Measurements from ENCODE around the gene KRTAP10-2.

DNA sequence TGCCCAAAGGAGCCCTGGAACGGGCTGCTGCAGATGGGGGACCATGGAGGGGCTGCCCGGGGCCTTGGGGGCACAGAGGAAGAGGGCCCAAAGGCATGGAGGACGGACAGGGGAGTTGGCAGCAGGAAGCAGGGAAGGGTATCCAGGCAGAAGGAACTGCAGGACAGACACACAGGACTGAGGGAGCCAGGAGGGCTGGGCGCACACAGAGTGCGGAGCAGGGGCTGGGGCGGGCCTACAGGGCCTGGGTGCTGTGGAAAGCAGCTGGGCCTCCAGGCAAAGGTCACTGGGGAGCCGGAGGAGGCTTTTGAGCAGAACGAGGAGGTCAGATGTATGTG lies 39.4 kb downstream of the KRTAP10-2 start:
- no peak for TF ChIP-seq EZH2 (IDR thresholded peaks at IDR 0.05; ENCODE audit: low read length)
- TF ChIP-seq, protein P1, sequence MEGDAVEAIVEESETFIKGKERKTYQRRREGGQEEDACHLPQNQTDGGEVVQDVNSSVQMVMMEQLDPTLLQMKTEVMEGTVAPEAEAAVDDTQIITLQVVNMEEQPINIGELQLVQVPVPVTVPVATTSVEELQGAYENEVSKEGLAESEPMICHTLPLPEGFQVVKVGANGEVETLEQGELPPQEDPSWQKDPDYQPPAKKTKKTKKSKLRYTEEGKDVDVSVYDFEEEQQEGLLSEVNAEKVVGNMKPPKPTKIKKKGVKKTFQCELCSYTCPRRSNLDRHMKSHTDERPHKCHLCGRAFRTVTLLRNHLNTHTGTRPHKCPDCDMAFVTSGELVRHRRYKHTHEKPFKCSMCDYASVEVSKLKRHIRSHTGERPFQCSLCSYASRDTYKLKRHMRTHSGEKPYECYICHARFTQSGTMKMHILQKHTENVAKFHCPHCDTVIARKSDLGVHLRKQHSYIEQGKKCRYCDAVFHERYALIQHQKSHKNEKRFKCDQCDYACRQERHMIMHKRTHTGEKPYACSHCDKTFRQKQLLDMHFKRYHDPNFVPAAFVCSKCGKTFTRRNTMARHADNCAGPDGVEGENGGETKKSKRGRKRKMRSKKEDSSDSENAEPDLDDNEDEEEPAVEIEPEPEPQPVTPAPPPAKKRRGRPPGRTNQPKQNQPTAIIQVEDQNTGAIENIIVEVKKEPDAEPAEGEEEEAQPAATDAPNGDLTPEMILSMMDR (optimal IDR thresholded peaks at IDR 0.05 in 1 of 3, IDR thresholded peaks at IDR 0.05 in 1 of 3, conservative IDR thresholded peaks at IDR 0.05 in 1 of 3; ENCODE audit: extremely low read depth in 1 of 3, insufficient read depth in 2 of 3, low read length in 3 of 3): no peak
